ENCODE results near the gene INSM1.
A peak's percentile ranks its signal among the peaks of the same experiment; 100 is the strongest.

DNA sequence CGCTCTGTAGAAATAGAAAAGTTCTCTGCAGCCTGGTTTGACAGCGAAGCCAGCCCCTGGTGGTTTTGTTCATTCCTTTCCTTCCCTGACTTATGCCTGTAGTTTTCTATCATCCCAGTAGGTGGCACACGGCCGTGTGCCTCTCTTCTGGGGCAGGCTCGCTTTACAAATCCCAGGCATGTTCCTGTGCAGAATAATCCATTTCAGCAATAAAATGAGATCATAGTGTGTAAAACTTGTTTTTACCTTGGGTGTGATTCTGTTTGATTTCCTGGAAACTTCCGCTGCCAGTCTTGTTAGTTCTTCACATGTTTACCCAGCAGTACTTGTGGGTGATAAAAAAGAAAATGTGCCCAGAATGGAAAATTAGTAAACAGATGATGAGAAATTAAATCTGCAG is 7.4 kb upstream of the INSM1 start:
- peak in 1 of 2 donors; percentile 29 for TF ChIP-seq POLR2AphosphoS5 (IDR thresholded peaks at IDR 0.05; ENCODE audit: insufficient read depth in 1 of 2, low read depth in 1 of 2)
- TF ChIP-seq, protein P1, sequence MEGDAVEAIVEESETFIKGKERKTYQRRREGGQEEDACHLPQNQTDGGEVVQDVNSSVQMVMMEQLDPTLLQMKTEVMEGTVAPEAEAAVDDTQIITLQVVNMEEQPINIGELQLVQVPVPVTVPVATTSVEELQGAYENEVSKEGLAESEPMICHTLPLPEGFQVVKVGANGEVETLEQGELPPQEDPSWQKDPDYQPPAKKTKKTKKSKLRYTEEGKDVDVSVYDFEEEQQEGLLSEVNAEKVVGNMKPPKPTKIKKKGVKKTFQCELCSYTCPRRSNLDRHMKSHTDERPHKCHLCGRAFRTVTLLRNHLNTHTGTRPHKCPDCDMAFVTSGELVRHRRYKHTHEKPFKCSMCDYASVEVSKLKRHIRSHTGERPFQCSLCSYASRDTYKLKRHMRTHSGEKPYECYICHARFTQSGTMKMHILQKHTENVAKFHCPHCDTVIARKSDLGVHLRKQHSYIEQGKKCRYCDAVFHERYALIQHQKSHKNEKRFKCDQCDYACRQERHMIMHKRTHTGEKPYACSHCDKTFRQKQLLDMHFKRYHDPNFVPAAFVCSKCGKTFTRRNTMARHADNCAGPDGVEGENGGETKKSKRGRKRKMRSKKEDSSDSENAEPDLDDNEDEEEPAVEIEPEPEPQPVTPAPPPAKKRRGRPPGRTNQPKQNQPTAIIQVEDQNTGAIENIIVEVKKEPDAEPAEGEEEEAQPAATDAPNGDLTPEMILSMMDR (IDR thresholded peaks at IDR 0.05), result peak; percentile 41 to 70 (median 44)
- TF ChIP-seq POLR2A (IDR thresholded peaks at IDR 0.05), result no peak

Measured in vagina (tissue), 2 donors.